HG03442 (cell line): ENCODE measurements around the gene NAALADL2.
"Not testable (repeated sequence)": the region's sequence is repeated elsewhere in the genome, so short reads cannot be mapped to it uniquely, and the experiment has no call there.

Experiments used
- ATAC-seq: cut with Tn5 transposase; IDR thresholded peaks from one replicate; pipeline ENCODE4 v1.9.1; 2021; ENCODE audit warnings: mild to moderate bottlenecking, moderate library complexity; ENCODE audit not compliant: unreplicated experiment

NAALADL2 gene

DNA sequence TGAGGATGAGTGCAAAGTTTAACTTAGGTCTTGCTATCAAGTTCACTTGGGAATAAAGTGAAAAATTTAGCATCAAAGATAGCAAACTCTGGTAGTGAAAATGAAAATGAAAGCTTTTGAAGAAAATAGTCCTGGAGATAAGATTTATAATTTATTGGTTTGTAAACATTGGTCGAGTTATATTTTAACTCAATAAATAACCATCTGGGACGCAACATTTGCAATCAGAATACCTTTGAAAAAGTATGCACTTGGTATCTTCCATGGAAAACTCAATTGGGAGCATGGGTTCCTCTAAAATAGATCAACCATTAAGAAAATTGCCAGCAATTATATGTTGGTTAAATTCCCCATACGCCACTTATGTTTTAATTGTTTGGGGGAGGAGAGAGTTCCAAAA is 209.5 kb downstream of the NAALADL2 start:
- ATAC-seq, result no peak

DNA sequence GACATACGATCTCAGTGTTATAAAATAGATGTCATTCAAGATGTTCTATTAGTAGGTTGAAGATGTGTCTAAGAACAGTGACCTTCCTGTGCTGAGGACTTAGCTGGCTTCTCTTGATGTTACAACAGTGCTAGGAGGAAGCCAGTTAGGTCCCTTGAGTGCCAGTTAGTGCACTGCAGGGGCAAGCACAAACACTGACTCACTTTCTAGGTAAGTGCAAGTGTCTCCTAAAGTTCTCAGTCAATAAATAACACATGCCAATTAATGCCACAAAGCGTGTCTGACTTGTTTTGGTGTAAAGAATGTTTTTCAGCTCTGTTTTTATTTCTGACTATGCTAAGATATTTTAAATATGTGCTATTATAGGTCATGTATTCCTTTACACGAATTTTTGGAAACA is 211.8 kb downstream of the NAALADL2 start:
- no peak for ATAC-seq

DNA sequence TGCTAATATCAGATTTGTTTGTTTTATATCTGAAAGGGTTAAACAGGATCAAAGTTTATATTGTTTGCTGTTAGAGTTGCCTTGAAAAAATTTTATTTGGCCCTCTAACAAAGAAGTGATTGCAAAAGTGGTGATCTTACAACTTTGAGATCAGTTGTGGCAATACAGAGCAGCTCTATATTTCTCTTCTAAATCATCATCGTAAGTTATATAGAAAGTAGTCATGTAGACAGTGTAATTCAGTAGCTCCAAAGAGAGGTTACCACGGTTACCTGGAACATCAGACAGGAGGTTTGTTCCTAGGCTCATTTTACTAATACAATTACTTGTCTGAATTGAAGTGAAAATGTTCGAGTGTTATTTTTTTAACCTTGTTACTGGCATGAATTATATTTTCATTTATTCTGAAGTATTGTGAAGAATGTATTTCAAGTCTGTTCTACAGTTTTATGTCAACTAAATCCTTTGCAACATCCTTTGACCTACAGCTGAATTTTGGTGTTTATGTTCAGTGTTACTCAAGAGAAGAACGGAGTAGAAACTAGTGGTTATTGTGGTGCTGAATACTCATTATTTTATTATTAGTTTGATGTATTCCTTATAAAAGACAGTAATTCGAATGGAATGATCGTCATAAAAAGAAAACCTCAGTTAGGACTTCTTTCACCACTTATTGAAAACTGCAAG is 214.2 kb downstream of the NAALADL2 start:
- no peak for ATAC-seq

DNA sequence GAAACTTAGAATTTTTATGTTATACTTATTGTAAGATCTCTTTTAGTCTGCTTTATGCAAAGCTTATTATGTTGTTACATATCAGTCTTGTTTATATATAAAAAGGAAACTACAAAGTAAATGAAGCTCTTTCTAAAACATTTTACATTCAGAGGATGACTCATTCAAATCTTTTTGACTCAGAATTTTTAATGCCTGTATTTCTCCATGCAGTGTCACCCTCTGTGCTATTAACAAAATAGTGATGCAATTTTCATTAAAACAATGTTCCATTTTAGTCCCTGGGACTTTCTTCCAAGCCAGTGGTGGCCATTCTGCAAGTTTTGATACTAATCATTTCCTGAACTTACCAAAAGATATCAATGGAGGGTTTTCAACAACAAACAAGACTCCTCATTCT is 216.1 kb downstream of the NAALADL2 start:
- ATAC-seq, result no peak

DNA sequence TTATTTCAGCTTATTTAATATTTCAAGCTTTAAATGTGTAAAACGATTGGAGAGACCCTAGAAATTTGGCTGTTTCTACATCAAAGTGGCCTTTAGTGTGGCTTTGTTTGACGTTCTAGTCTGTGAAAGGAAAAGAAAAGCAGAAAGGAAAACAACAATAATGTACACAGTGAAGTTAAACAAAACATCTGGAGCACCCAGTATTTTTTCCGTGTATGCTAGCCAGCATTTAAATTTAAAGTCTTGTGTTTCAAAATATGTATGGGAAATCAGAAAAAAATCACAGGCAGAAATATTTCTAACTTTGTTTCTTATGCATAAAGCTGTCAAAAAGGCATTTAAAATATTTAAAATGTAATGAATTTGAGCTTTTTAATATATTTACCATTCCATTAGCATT is 218.1 kb downstream of the NAALADL2 start:
- ATAC-seq, result no peak

DNA sequence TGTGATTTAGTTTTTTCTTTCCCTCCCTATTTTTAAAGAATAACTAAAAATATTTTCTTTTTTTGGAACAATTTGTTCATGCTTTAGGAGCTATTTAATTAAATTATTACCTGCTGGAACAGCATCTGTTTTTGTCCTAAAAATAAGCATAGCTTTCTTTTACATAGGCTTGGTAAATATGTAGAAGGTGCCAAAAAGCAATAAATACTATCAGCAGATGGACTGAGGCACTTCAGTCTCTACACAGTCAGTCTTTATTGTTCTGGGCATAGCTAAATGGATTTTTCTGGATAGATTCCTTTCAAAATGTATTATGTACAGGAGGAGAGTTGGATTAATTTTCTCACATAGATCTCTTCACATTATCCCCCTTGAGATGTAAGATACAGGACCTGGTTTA is 223.5 kb downstream of the NAALADL2 start:
- no peak for ATAC-seq

DNA sequence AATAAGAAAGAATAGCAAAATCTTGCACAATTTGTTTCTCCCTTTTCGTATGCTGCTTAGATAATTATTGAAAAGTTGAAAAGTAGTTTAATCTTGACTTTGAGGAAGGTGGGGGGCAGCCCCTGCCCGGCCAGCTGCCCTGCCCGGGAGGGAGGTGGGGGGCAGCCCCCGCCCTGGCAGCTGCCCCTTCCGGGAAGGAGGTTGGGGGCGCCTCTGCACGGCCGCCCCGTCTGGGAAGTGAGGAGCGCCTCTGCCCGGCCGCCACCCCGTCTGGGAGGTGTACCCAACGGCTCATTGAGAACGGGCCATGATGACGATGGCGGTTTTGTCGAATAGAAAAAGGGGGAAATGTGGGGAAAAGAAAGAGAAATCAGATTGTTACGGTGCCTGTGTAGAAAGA is 228.0 kb downstream of the NAALADL2 start:
- not testable (repeated sequence) for ATAC-seq

- ATAC-seq, result no peak
Measured at GRCh38 chr3:175088766-175089380, 229.7 kb downstream of the NAALADL2 start.

DNA sequence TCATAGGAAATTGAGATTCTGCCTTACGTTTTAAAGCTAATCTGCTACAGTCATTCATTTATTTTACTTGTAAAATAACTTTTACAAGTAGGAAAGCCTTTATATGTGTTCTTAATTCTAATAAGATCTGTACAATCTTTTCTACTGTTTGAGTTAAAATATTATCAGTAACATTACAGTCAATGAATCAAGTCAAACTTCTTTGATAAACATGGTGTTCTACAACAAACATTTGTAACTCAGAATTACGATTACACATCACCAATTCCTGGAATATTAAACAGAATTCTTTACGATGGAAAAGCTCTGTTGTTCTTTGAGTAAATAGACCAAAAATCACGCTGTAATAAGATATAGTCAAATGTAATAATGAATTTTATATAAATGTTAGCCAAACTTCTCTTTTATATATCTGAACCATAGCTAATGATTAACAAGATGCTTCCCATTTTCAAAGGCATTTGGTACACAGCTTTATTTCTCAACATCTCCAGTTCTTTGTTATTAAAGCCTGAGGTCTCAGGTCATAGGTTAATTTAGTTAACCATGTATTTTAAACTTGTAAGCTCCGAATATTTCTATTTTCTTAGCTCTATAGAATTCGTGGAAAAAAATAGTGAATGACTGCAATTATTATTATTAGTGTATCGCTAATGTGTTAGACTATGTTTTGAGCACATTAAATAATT is 232.4 kb downstream of the NAALADL2 start:
- no peak for ATAC-seq

DNA sequence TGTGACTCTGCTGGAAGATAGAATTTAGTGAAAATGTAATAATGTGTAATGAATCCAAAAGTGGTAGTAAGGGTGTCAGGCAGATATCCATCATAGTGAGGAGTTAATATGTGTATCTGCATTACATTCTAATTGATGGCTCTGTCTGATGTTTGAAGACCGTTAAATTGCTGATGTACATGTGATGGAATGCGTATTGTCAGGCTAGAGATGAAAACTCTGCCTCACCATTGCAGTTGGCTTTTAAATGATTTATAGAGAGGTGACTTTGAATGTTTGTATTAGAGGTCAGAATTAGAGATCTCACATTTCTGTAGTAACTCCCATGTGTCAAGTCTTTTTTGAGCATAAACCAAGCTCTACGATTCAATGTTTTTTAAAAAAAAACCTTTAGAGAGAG is 234.6 kb downstream of the NAALADL2 start:
- ATAC-seq, result no peak

DNA sequence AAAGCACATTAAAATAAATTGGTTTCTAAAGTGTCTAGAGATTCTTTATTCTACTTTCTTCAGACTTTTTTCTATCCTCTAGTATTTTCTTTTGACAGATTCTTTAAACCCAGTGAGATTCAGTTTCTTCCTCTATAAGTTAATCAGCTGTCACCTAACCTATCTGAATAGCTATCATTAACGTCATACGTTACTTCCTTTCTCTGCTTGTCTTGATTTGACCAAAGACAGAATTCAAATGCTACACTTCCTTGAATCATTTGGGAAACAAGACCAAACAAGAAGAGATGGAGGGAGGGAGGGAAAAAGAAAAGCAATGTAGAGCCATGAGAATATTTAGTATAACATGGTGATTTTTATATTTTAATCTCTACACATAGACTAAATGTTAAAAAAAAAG is 235.2 kb downstream of the NAALADL2 start:
- ATAC-seq, result no peak

DNA sequence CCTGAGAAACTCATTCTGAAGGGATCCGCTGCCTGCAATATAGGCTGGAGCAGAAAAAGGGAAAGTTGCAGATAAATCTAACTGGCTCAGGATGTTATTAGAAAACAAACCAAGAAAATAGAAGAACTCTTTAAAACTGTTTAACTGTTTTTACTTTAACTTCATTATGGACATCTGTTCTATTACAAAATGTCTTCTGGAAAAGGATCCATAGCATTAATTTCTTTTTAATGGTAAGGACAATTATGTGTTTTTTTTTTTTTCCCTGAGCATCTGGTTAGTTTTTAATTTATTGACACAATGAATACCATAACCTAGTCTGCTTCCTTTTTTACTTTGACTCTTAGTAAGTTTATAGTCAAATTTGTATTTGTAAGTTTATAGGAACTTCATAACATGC is 239.5 kb downstream of the NAALADL2 start:
- no peak for ATAC-seq

GRCh38 chr3:175102161-175102560 is 243.0 kb downstream of the NAALADL2 start:
- ATAC-seq, result no peak

DNA sequence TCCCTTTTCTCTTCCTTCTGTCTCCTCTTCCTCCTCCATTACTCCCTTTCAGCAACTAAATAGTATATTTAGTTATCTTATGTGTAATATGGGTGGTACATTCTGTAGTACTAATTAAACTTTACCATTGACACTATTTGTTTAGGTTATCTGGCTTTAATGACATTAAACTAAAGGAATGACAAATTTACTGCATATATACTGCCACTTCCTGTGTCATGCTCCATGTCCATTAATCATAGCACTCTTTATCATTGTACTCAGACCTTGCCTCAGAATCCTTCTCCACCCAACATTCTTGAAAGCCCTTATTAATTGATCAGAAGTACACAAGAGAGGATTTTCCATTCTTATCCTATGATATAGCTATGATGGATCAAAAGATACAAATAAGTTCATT is 244.2 kb downstream of the NAALADL2 start:
- ATAC-seq, result no peak

DNA sequence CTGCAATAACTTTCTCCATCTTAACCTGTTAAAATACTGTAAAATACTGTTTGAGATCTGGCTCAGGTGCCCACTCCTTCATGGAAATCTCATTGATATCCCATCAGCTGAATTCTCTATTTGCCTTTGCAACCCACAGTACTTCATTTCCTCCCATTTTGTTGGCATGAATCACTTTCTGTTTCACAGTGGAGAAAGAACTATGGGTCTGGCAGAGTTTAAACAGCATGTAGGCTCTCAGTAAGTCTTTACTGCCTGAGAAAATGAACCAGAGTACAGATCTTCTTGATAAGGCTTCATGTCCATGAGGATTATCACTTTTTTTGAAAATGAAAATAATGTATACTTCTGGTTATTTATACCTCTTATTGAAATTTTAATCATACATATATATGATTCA is 245.9 kb downstream of the NAALADL2 start:
- no peak for ATAC-seq

DNA sequence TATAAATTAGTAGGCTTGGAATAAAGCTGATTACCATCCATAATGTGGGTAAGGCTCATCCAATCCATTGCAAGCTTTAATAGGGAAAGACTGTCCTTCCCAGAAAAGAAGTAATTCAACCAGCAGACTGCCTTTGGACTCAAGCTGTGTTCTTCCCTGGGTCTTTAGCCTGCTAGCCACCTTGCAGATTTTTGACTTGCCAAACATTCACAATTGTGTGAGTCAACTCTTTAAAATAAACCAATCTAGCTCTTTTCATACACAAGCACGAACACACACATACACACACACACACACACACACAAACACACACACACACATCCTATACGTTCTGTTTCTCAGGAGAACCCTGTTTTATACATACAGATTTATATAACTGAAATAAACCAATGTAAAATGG is 248.1 kb downstream of the NAALADL2 start:
- no peak for ATAC-seq

DNA sequence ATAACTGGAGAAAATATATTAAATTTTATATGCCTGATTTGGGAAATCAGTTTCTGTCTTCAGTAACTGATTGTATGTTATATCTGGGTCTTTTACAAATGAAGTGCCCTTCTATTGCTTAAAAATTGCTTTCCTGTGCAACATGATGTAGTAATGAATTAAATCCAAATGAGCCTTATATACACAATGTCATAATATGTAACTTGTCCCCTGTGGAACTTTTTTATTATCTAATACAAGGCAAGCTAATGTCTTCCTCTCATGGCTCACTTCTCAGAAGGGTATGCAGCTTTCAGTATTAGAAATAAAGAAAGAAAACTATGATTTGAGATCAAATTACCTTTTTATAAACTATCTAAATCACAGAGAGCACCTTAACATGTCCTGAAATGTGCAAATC is 248.9 kb downstream of the NAALADL2 start:
- ATAC-seq, result no peak

DNA sequence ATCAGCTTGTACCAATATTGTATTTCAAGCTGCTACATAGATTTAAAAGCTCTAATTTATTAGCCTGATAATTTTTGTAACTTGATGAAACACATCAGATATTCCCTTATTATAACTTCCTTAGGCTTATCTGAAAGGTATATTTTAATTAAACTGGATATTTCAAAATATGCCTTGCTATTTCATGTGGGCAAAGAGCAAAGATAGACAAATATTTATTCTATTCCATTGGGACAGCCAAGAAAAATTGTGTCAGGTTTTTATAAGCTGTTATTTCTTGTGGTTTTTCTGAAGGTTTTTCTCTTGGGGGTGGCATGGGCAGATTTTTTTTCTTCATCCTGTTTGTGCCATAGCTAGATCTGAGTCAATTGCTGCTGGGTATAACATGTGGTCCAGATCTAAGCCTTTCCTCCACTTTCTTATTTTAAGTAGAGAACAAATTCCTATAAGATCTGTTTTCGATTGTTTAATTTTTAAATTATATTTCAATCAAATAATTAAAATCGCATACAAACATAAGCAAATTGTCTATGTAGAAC is 249.5 kb downstream of the NAALADL2 start:
- no peak for ATAC-seq

DNA sequence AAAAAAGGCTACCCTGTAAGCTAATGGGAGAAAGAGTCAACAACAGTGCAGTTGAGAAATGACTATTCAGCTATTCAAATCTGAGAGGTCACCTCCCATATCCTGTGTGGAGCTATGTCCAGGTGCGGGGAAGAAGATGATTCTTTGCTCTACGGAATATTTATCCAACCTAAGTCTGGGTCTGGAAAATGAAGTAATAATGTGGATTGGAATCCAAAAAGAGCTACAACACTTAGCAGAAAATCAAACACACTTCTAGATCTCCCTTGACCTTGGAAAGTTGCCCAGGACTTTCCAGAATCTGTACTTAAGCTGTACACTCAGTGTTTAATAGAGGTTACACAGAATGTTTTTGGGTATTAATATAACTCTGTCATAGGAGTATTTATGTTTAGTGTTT is 251.9 kb downstream of the NAALADL2 start:
- no peak for ATAC-seq

- no peak for ATAC-seq
Measured at GRCh38 chr3:175118382-175118941, 259.3 kb downstream of the NAALADL2 start.

GRCh38 chr3:175121225-175121624 is 262.1 kb downstream of the NAALADL2 start:
- no peak for ATAC-seq
